Neural cell (in vitro differentiated cells): ENCODE results near the gene SOCS2.

Source experiments
- CTCF ChIP-seq: fragments of 450-650 bp; IDR thresholded peaks from 2 replicates; pipeline ENCODE4 v1.5.1; 2014; ENCODE audit warnings: antibody characterized with exemption, mild to moderate bottlenecking, moderate library complexity; ENCODE audit not compliant: poor library complexity, severe bottlenecking
- EP300 ChIP-seq: fragments of 450-650 bp; conservative IDR thresholded peaks from 2 replicates; pipeline ENCODE4 v1.6.1; 2014; ENCODE audit warnings: antibody characterized with exemption, mild to moderate bottlenecking, moderate library complexity; ENCODE audit not compliant: poor library complexity, severe bottlenecking
- POLR2AphosphoS5 ChIP-seq: IDR thresholded peaks from 2 replicates; pipeline ENCODE4 v1.6.1; 2012
- TAF1 ChIP-seq: IDR thresholded peaks from 2 replicates; pipeline ENCODE4 v1.6.1; 2012; ENCODE audit warnings: low read depth

- no peak for TF ChIP-seq TAF1
- no peak for TF ChIP-seq CTCF
- TF ChIP-seq POLR2AphosphoS5 = no peak
- TF ChIP-seq EP300 = no peak
These were observed 30.8 kb upstream of the SOCS2 start for GRCh38 chr12:93541578-93542225.
